ENCODE data around the gene TAPT1.
"Not testable (repeated sequence)": the region's sequence is repeated elsewhere in the genome, so short reads cannot be mapped to it uniquely, and the experiment has no call there.

The TAPT1 gene

GRCh38 chr4:16212138-16212782 is 14.0 kb downstream of the TAPT1 start:
- DNase-seq: no peak
- peak overlapping the region; percentile 71 for H3K27ac Mint-ChIP-seq
- H3K9me3 Mint-ChIP-seq: no peaks in the 10 kb centered on the region
- no peak overlapping the region for H3K4me3 Mint-ChIP-seq
- no peaks in the 10 kb centered on the region for H3K27me3 Mint-ChIP-seq
- H3K4me1 Mint-ChIP-seq (ENCODE audit: low read depth): peaks cover 69% of the 10 kb centered on the region
- H3K36me3 Mint-ChIP-seq (ENCODE audit: low read depth): peaks cover 80% of the 10 kb centered on the region

- Mint-ChIP-seq H3K4me3 (no peak overlapping the region), H3K9me3 (no peaks in the 10 kb centered on the region), H3K4me1 (ENCODE audit: low read depth) (peaks cover 63% of the 10 kb centered on the region)
Measured at GRCh38 chr4:16207409-16207808, 18.9 kb downstream of the TAPT1 start.

DNA sequence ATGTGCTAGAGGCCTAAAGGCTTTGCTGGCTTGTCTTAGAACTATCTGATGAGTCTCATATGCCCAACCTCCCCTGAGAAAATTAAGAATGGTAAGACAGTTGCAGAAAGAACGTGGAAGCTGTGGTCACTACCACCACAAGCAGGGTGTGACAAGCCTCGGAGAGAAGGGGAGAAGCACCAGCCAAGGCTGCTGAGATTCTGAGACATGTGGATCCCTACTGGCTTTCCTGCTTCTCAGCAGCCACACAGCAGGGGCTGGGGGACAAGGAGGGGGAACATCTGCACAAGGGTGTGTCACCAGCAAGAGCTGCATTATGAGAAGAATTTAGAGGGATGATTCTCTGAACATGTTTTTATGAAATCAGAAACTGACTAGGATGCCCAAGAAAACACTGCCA is 19.4 kb downstream of the TAPT1 start:
- no peaks in the 10 kb centered on the region for H3K27me3 Mint-ChIP-seq
- DNase-seq: no peak
- H3K27ac Mint-ChIP-seq: peak overlapping the region; percentile 30
- peaks cover 70% of the 10 kb centered on the region for H3K36me3 Mint-ChIP-seq (ENCODE audit: low read depth)
- H3K9me3 Mint-ChIP-seq: no peaks in the 10 kb centered on the region
- no peak overlapping the region for H3K4me3 Mint-ChIP-seq
- peaks cover 60% of the 10 kb centered on the region for H3K4me1 Mint-ChIP-seq (ENCODE audit: low read depth)

More at GRCh38 chr4:16207409-16207808, 18.9 kb downstream of the TAPT1 start:
- no peak for DNase-seq
- peak overlapping the region; percentile 20 for H3K27ac Mint-ChIP-seq
- H3K36me3 Mint-ChIP-seq (ENCODE audit: low read depth): peaks cover 74% of the 10 kb centered on the region
- H3K27me3 Mint-ChIP-seq: no peaks in the 10 kb centered on the region

GRCh38 chr4:16206301-16206700 is 20.0 kb downstream of the TAPT1 start:
- Mint-ChIP-seq H3K36me3 (ENCODE audit: low read depth) (peaks cover 69% of the 10 kb centered on the region), H3K9me3 (no peaks in the 10 kb centered on the region), H3K4me1 (ENCODE audit: low read depth) (peaks cover 61% of the 10 kb centered on the region), H3K4me3 (no peak overlapping the region), H3K27me3 (no peaks in the 10 kb centered on the region), H3K27ac (peak overlapping the region; percentile 3)
- DNase-seq: no peak

DNA sequence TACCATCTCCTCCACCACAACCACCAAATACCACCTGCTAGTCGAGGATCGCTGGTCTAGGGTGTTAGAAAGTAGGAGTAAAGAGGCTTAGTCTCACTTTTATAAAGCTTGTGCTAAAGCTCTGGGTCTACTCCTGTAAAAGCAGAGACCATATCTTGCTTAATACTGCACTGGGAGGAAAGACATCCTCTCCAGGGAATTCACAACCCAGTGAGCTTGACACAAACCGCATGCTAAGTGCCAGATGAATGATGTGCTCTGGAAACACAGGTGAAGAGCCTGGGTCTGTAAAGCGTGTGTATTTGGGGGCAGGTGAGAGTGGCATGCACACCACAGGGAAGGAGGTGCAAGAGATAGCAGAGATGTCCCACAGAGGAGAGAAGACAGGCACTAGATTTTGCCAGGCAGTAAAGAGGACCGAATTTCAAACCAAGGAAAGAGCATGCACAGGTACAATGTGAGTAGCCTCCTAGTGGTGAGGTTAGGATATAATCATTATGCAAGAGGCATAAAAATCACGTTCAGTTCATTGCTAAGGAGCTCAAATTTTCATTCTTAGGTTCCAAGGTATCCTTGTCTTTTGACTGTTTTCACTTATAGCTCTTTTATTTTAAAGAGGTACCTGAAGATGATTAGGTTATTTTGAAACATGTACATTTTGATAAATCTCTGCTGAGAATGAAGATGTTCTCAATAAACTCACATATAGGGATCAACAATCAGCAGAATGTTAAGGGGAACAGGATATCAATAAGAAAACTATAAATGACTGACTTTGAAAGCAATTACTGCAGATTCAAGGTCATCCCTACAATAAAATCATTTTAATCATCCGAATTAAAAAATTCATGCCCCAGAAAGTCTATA is 20.7 kb downstream of the TAPT1 start:
- no peak for DNase-seq
- H3K36me3 Mint-ChIP-seq (ENCODE audit: low read depth): peaks cover 72% of the 10 kb centered on the region
- H3K9me3 Mint-ChIP-seq: no peaks in the 10 kb centered on the region
- no peak overlapping the region for H3K27ac Mint-ChIP-seq
- H3K27me3 Mint-ChIP-seq: no peaks in the 10 kb centered on the region
- peaks cover 60% of the 10 kb centered on the region for H3K4me1 Mint-ChIP-seq (ENCODE audit: low read depth)
- H3K4me3 Mint-ChIP-seq: no peak overlapping the region

DNA sequence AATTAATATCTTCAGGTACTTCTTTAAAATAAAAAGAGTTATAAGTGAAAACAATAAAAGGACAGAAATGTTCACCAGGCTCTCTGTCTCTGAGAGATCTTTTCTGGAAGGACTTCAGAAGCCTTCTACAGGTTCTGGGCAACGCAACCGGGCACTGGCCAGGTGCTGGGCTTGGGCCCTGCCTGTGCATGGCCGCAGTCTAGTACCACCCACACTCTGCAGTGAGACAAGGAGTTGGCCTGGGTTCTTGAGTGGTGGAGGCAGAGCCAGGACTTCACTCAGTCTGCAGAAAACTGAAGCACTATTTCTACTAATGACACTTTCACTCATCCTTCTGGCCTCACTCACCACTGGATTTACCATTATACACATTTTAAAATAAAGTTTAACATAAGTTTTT is 21.8 kb downstream of the TAPT1 start:
- Mint-ChIP-seq H3K4me3 (no peak overlapping the region), H3K36me3 (ENCODE audit: low read depth) (peaks cover 69% of the 10 kb centered on the region), H3K9me3 (no peaks in the 10 kb centered on the region), H3K27me3 (no peaks in the 10 kb centered on the region), H3K27ac (no peak overlapping the region), H3K4me1 (ENCODE audit: low read depth) (peaks cover 60% of the 10 kb centered on the region)
- no peak for DNase-seq

- Mint-ChIP-seq H3K27ac (peak overlapping the region; percentile 49), H3K4me1 (ENCODE audit: low read depth) (peaks cover 57% of the 10 kb centered on the region), H3K27me3 (no peaks in the 10 kb centered on the region), H3K9me3 (no peaks in the 10 kb centered on the region), H3K36me3 (ENCODE audit: low read depth) (peaks cover 60% of the 10 kb centered on the region), H3K4me3 (no peak overlapping the region)
- no peak for DNase-seq
Measured at GRCh38 chr4:16203083-16203482, 23.2 kb downstream of the TAPT1 start.

- peaks cover 56% of the 10 kb centered on the region for H3K4me1 Mint-ChIP-seq (ENCODE audit: low read depth)
- no peak for DNase-seq
- H3K9me3 Mint-ChIP-seq: no peaks in the 10 kb centered on the region
- H3K4me3 Mint-ChIP-seq: no peak overlapping the region
- peak overlapping the region; percentile 49 for H3K27ac Mint-ChIP-seq
- H3K36me3 Mint-ChIP-seq (ENCODE audit: low read depth): peaks cover 62% of the 10 kb centered on the region
- no peaks in the 10 kb centered on the region for H3K27me3 Mint-ChIP-seq
Measured at GRCh38 chr4:16202598-16202997, 23.7 kb downstream of the TAPT1 start.

- Mint-ChIP-seq H3K4me3 (no peak overlapping the region), H3K9me3 (no peaks in the 10 kb centered on the region), H3K4me1 (ENCODE audit: low read depth) (peaks cover 46% of the 10 kb centered on the region), H3K36me3 (ENCODE audit: low read depth) (peaks cover 66% of the 10 kb centered on the region), H3K27ac (no peak overlapping the region), H3K27me3 (no peaks in the 10 kb centered on the region)
- DNase-seq: no peak
Measured at GRCh38 chr4:16199093-16199492, 27.2 kb downstream of the TAPT1 start.

- Mint-ChIP-seq H3K4me3 (no peak overlapping the region), H3K27ac (no peak overlapping the region), H3K9me3 (no peaks in the 10 kb centered on the region), H3K27me3 (no peaks in the 10 kb centered on the region), H3K36me3 (ENCODE audit: low read depth) (peaks cover 66% of the 10 kb centered on the region), H3K4me1 (ENCODE audit: low read depth) (peaks cover 41% of the 10 kb centered on the region)
- DNase-seq: no peak
Measured at GRCh38 chr4:16197876-16198665, 28.2 kb downstream of the TAPT1 start.

- Mint-ChIP-seq H3K27ac (peak overlapping the region; percentile 3), H3K4me1 (ENCODE audit: low read depth) (peaks cover 32% of the 10 kb centered on the region), H3K9me3 (no peaks in the 10 kb centered on the region), H3K36me3 (ENCODE audit: low read depth) (peaks cover 72% of the 10 kb centered on the region), H3K4me3 (no peak overlapping the region), H3K27me3 (no peaks in the 10 kb centered on the region)
- no peak for DNase-seq
Measured at GRCh38 chr4:16196482-16197393, 29.5 kb downstream of the TAPT1 start.

- no peak overlapping the region for H3K4me3 Mint-ChIP-seq
- DNase-seq: no peak
- H3K27ac Mint-ChIP-seq: no peak overlapping the region
- H3K27me3 Mint-ChIP-seq: no peaks in the 10 kb centered on the region
- H3K36me3 Mint-ChIP-seq (ENCODE audit: low read depth): peaks cover 77% of the 10 kb centered on the region
- H3K9me3 Mint-ChIP-seq: no peaks in the 10 kb centered on the region
- peaks cover 30% of the 10 kb centered on the region for H3K4me1 Mint-ChIP-seq (ENCODE audit: low read depth)
Measured at GRCh38 chr4:16195209-16195608, 31.1 kb downstream of the TAPT1 start.

GRCh38 chr4:16194798-16195197 is 31.5 kb downstream of the TAPT1 start:
- H3K4me3 Mint-ChIP-seq, H3K27ac Mint-ChIP-seq, DNase-seq, H3K9me3 Mint-ChIP-seq, H3K27me3 Mint-ChIP-seq: not testable (repeated sequence)
- Mint-ChIP-seq H3K36me3 (ENCODE audit: low read depth) (peaks cover 79% of the 10 kb centered on the region), H3K4me1 (ENCODE audit: low read depth) (peaks cover 29% of the 10 kb centered on the region)

- Mint-ChIP-seq H3K27ac (no peak overlapping the region), H3K9me3 (no peaks in the 10 kb centered on the region), H3K27me3 (no peaks in the 10 kb centered on the region), H3K36me3 (ENCODE audit: low read depth) (peaks cover 82% of the 10 kb centered on the region), H3K4me3 (no peak overlapping the region), H3K4me1 (ENCODE audit: low read depth) (peaks cover 28% of the 10 kb centered on the region)
- DNase-seq: no peak
Measured at GRCh38 chr4:16194214-16194613, 32.1 kb downstream of the TAPT1 start.

Measured in activated T-cell treated with anti-CD3 and anti-CD28 coated beads, Interleukin-2, amount 50 U/mL, for 24 hours (primary cell).